Testis (tissue), 2 donors: ENCODE data around the gene ANO4.

Source experiments
- POLR2A ChIP-seq: fragments of 450-650 bp; IDR thresholded peaks from one replicate; pipeline ENCODE4 v1.6.1; 2017; ENCODE audit warnings: antibody characterized with exemption, mild to moderate bottlenecking, moderate library complexity
- TF ChIP-seq, protein P1 (sequence below), 3 experiments: fragments of 450-650 bp in 2 of 3; fragments of 200-600 bp in 1 of 3; sonication (generic) in 1 of 3; IDR thresholded peaks; one replicate each; pipeline ENCODE4 v1.5.1; 2016 to 2019; ENCODE audit warnings: antibody characterized with exemption in 3 of 3, mild to moderate bottlenecking in 2 of 3, moderate library complexity in 1 of 3

DNA sequence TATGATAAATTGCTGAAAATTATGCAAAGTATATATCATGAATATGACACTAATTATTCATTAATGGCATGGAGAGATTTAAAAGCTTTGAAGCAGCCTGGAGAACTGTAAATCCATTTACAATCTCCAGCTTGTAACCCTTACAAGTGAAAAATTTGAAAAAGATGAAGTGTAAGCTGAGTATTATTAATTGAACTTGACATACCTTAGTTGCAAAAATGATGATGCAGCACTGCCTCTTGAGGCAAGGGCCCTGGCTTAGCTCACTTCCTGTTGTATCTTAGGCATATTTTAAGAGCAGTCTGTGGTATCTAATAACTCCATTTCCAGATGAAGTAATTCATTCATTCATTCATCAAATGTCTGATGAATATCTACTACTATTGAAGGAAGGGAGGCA is 158.6 kb downstream of the ANO4 start:
- TF ChIP-seq, protein P1, sequence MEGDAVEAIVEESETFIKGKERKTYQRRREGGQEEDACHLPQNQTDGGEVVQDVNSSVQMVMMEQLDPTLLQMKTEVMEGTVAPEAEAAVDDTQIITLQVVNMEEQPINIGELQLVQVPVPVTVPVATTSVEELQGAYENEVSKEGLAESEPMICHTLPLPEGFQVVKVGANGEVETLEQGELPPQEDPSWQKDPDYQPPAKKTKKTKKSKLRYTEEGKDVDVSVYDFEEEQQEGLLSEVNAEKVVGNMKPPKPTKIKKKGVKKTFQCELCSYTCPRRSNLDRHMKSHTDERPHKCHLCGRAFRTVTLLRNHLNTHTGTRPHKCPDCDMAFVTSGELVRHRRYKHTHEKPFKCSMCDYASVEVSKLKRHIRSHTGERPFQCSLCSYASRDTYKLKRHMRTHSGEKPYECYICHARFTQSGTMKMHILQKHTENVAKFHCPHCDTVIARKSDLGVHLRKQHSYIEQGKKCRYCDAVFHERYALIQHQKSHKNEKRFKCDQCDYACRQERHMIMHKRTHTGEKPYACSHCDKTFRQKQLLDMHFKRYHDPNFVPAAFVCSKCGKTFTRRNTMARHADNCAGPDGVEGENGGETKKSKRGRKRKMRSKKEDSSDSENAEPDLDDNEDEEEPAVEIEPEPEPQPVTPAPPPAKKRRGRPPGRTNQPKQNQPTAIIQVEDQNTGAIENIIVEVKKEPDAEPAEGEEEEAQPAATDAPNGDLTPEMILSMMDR (IDR thresholded peaks at IDR 0.05), result no peak
- no peak for TF ChIP-seq POLR2A
